Stimulated activated CD4-positive, alpha-beta T cell treated with anti-CD3 and anti-CD28 coated beads, Interleukin-4, amount 100 ng/mL, for 48 hours (primary cell): ENCODE measurements around the gene SOX10.

Experiments
- DNase-seq, 2 donors: peaks; one replicate each; pipeline ENCODE4 v3.0.0-alpha.2; 2020; ENCODE audit warnings: low read depth in 2 of 2

SOX10 gene

GRCh38 chr22:38016182-38017151 is 32.1 kb upstream of the SOX10 start:
- no peak for DNase-seq

GRCh38 chr22:38014083-38014482 is 29.7 kb upstream of the SOX10 start:
- no peak for DNase-seq

GRCh38 chr22:38012604-38013072 is 28.3 kb upstream of the SOX10 start:
- no peak for DNase-seq

- DNase-seq, result no peak
These were observed 24.8 kb upstream of the SOX10 start for GRCh38 chr22:38009000-38009806.

- DNase-seq, result no peak
These were observed 23.1 kb upstream of the SOX10 start for GRCh38 chr22:38007330-38007902.

- DNase-seq, result no peak
These were observed 22.6 kb upstream of the SOX10 start for GRCh38 chr22:38006906-38007305.

GRCh38 chr22:38005943-38006342 is 21.6 kb upstream of the SOX10 start:
- no peak for DNase-seq

- no peak for DNase-seq
These were observed 15.4 kb upstream of the SOX10 start for GRCh38 chr22:37999640-38000272.

GRCh38 chr22:37999236-37999635 is 14.9 kb upstream of the SOX10 start:
- no peak for DNase-seq

GRCh38 chr22:37998543-37998942 is 14.2 kb upstream of the SOX10 start:
- no peak for DNase-seq

- no peak for DNase-seq
These were observed 12.3 kb upstream of the SOX10 start for GRCh38 chr22:37996515-37997246.

- no peak for DNase-seq
These were observed 11.7 kb upstream of the SOX10 start for GRCh38 chr22:37996079-37996478.

GRCh38 chr22:37995460-37995859 is 11.1 kb upstream of the SOX10 start:
- DNase-seq, result no peak

- no peak for DNase-seq
These were observed 10.6 kb upstream of the SOX10 start for GRCh38 chr22:37994982-37995381.

GRCh38 chr22:37994049-37994448 is 9.7 kb upstream of the SOX10 start:
- DNase-seq, result no peak

GRCh38 chr22:37991731-37992442 is 7.5 kb upstream of the SOX10 start:
- no peak for DNase-seq

- DNase-seq, result no peak
These were observed 6.5 kb upstream of the SOX10 start for GRCh38 chr22:37990862-37991261.

- DNase-seq, result no peak
These were observed 5.9 kb upstream of the SOX10 start for GRCh38 chr22:37990301-37990700.

GRCh38 chr22:37989146-37990045 is 5.0 kb upstream of the SOX10 start:
- no peak for DNase-seq
